Osteoblast (primary cell): ENCODE measurements around the gene CCDC80. TPM values are rescaled to one million over a fixed set of nuclear protein-coding genes. Genes with fewer than 3 reads are reported as not detected.

ENCODE experiments used
- DNase-seq: peaks from one replicate; pipeline ENCODE4 v3.0.0; 2011; ENCODE audit warnings: low spot score, mixed read lengths; ENCODE audit not compliant: insufficient read length; ENCODE audit errors: missing footprints
- H2AFZ ChIP-seq: 2 replicates; pipeline ENCODE4 v1.6.0; 2011; ENCODE audit warnings: mild to moderate bottlenecking, low read length
- H3K27ac ChIP-seq: 2 replicates; pipeline ENCODE4 v1.5.1; 2011; ENCODE audit warnings: mild to moderate bottlenecking, low read depth, low read length, moderate library complexity
- H3K27me3 ChIP-seq: 2 replicates; pipeline ENCODE4 v1.6.0; 2012; ENCODE audit warnings: mild to moderate bottlenecking, control low read depth, inconsistent platforms, low read length, moderate library complexity; ENCODE audit not compliant: insufficient read depth
- H3K36me3 ChIP-seq: 2 replicates; pipeline ENCODE4 v1.5.1; 2011; ENCODE audit warnings: mild to moderate bottlenecking, low read length, control low read depth, moderate library complexity; ENCODE audit not compliant: insufficient read depth
- H3K4me1 ChIP-seq: 2 replicates; pipeline ENCODE4 v1.5.1; 2011; ENCODE audit warnings: mild to moderate bottlenecking, low read length, control low read depth, moderate library complexity; ENCODE audit not compliant: insufficient read depth
- H3K4me2 ChIP-seq: 2 replicates; pipeline ENCODE4 v1.6.0; 2011; ENCODE audit warnings: mild to moderate bottlenecking, low read length; ENCODE audit not compliant: insufficient read depth
- H3K4me3 ChIP-seq: fragments of 200-600 bp; sonication (generic); 3 replicates; pipeline ENCODE4 v1.5.1; 2012; ENCODE audit warnings: mild to moderate bottlenecking, low read length, inconsistent platforms; ENCODE audit not compliant: insufficient read depth
- H3K79me2 ChIP-seq: 2 replicates; pipeline ENCODE4 v1.6.0; 2012; ENCODE audit warnings: mild to moderate bottlenecking, low read length, control low read depth, inconsistent platforms; ENCODE audit not compliant: insufficient read depth
- H3K9me3 ChIP-seq: 2 replicates; pipeline ENCODE4 v1.5.1; 2011; ENCODE audit warnings: low read depth, low read length, control low read depth
- H4K20me1 ChIP-seq: 2 replicates; pipeline ENCODE4 v1.6.0; 2012; ENCODE audit warnings: mild to moderate bottlenecking, low read length, control low read depth; ENCODE audit not compliant: insufficient read depth
- CTCF ChIP-seq: IDR thresholded peaks from 2 replicates; pipeline ENCODE4 v1.5.1; 2011; ENCODE audit warnings: mild to moderate bottlenecking, low read depth, low read length, moderate library complexity; ENCODE audit errors: extremely low read depth
- total RNA-seq: library from RNA; depleted of rRNA; stranded (reverse); fragments of >200 nt; gene quantifications from 2 replicates; pipeline ENCODE4 v1.2.3, GENCODE V29; 2012

CCDC80 gene
- total RNA-seq, 1 donor, result 657 TPM

DNA sequence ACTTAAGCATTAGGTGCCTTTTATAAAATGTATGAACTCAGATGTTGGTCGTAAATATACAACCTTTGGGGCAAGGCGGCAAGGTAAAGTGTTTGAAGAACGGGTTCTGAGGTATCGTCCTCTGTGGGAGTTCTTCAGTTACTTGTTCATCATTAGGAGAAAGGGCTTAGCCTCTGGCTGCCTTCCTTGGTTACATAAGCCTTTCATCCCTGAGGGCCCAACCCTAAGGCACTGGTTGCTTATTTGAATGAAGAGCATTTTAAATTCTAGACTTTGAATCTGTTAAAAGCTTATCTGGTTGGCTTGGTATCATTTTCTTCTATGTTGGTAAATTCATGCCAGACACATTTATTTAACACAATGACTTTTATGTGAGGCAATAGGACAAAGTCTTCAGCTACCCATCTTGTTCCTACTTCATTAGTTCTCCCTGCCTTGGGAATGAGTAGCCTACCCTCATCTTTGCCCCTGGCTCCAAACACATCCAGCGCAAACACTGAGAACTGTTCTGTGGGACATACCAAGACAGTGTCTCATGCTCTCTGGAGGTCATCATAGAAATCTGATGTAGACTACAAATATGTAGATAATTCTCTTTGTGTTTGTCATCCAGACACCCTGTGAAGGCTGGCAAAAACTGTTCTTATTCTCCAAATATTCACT, 12.4 kb upstream of the CCDC80 start:
- Histone ChIP-seq H3K27ac (peak overlapping the region; percentile 98), H3K4me2 (peak overlapping the region; percentile 81), H3K4me3 (peak overlapping the region; percentile 52)

GRCh38 chr3:112651516-112651915, 10.6 kb upstream of the CCDC80 start:
- peaks cover 88% of the 10 kb centered on the region for H3K4me1 ChIP-seq

More for the DNA sequence above, 12.4 kb upstream of the CCDC80 start:
- Histone ChIP-seq H3K27me3 (no peaks in the 10 kb centered on the region), H3K9me3 (no peaks in the 10 kb centered on the region), H3K4me1 (peaks cover 71% of the 10 kb centered on the region), H2AFZ (no peak overlapping the region), H3K36me3 (no peaks in the 10 kb centered on the region), H3K79me2 (no peaks in the 10 kb centered on the region), H4K20me1 (no peaks in the 10 kb centered on the region)
- TF ChIP-seq CTCF, result no peak
- DNase-seq, result peak; percentile 89

DNA sequence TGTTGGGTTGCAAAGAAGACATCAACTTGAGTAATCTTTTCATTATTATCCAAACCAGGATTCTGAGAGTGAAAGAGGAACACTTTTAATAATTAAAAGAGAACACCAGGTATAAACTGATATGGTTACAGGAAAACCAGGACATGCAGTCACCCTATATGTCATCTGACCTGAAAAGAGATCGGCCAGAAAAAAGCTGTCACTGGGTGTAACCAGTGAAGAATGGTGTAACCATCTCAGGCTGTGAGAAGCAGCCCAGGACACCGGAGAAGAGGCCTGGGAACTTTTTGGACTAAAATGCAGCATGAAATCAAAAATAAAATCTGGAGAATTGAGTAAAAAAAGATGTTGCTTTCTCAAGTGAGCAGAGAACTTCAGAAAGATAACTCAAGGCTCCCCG, 10.1 kb upstream of the CCDC80 start:
- H2AFZ ChIP-seq, result peak overlapping the region; percentile 5
- H3K27me3 ChIP-seq, result no peaks in the 10 kb centered on the region
- H3K79me2 ChIP-seq, result no peaks in the 10 kb centered on the region
- H3K4me1 ChIP-seq, result peaks cover 91% of the 10 kb centered on the region
- no peak for TF ChIP-seq CTCF
- no peaks in the 10 kb centered on the region for H3K36me3 ChIP-seq
- no peaks in the 10 kb centered on the region for H3K9me3 ChIP-seq
- DNase-seq, result no peak
- peak overlapping the region; percentile 98 for H3K27ac ChIP-seq
- no peak overlapping the region for H3K4me3 ChIP-seq
- H3K4me2 ChIP-seq, result peak overlapping the region; percentile 33
- no peaks in the 10 kb centered on the region for H4K20me1 ChIP-seq

More at GRCh38 chr3:112651516-112651915, 10.6 kb upstream of the CCDC80 start:
- H3K4me2 ChIP-seq, result peak overlapping the region; percentile 33
- H4K20me1 ChIP-seq, result no peaks in the 10 kb centered on the region
- H3K4me3 ChIP-seq, result no peak overlapping the region
- TF ChIP-seq CTCF, result no peak
- no peaks in the 10 kb centered on the region for H3K79me2 ChIP-seq
- peak overlapping the region; percentile 98 for H3K27ac ChIP-seq
- peak; percentile 44 for DNase-seq
- no peaks in the 10 kb centered on the region for H3K27me3 ChIP-seq
- H3K9me3 ChIP-seq, result no peaks in the 10 kb centered on the region
- no peaks in the 10 kb centered on the region for H3K36me3 ChIP-seq
- H2AFZ ChIP-seq, result peak overlapping the region; percentile 5

GRCh38 chr3:112650482-112650881, 9.5 kb upstream of the CCDC80 start:
- no peaks in the 10 kb centered on the region for H3K9me3 ChIP-seq
- peak overlapping the region; percentile 98 for H3K27ac ChIP-seq
- H2AFZ ChIP-seq, result no peak overlapping the region
- H3K4me1 ChIP-seq, result peaks cover 88% of the 10 kb centered on the region
- TF ChIP-seq CTCF, result no peak
- no peaks in the 10 kb centered on the region for H3K79me2 ChIP-seq
- H4K20me1 ChIP-seq, result no peaks in the 10 kb centered on the region
- no peaks in the 10 kb centered on the region for H3K36me3 ChIP-seq
- H3K4me2 ChIP-seq, result no peak overlapping the region
- H3K27me3 ChIP-seq, result no peaks in the 10 kb centered on the region
- H3K4me3 ChIP-seq, result no peak overlapping the region
- DNase-seq, result no peak
